Measurements from ENCODE around the gene SMYD1.

Gene SMYD1

GRCh38 chr2:88147145-88147544, 79.5 kb downstream of the SMYD1 start:
- DNase-seq, result no peak

GRCh38 chr2:88148929-88149438, 81.4 kb downstream of the SMYD1 start:
- DNase-seq, result no peak

GRCh38 chr2:88159481-88159880, 91.9 kb downstream of the SMYD1 start:
- DNase-seq, result no peak

GRCh38 chr2:88159955-88160415, 92.4 kb downstream of the SMYD1 start:
- DNase-seq, result peak; percentile 54

GRCh38 chr2:88160517-88160916, 92.9 kb downstream of the SMYD1 start:
- DNase-seq, result no peak

GRCh38 chr2:88161446-88162244, 94.0 kb downstream of the SMYD1 start:
- no peak for DNase-seq
